Brain (organoid and tissue), 1 donor: ENCODE data around the gene MMP7. TPM values are rescaled to one million over a fixed set of nuclear protein-coding genes. Genes with fewer than 3 reads are reported as not detected.

Source experiments
- polyA plus RNA-seq: library from polyadenylated mRNA; stranded (reverse); fragments of 350-450 nt; fragmentation: Illumina TruSeq; extraction: RNeasy Lipid Tissue Mini Kit (QIAGEN cat#74804); gene quantifications from one replicate; pipeline ENCODE4 v1.2.3, GENCODE V29; 2015; ENCODE audit warnings: low read depth, low replicate concordance; ENCODE audit not compliant: insufficient read depth

The MMP7 gene
- polyA plus RNA-seq, 1 donor from 2014 or later: 0.32 TPM

Other genes with a start within 250 kb of the MMP7 start
- 0.17 TPM for gene BIRC3, start 213.3 kb downstream of the MMP7 start, polyA plus RNA-seq
- 9.6 TPM for gene BIRC2, start 183.5 kb downstream of the MMP7 start, polyA plus RNA-seq
- gene TMEM123, start 78.0 kb downstream of the MMP7 start, polyA plus RNA-seq: 70.0 TPM
- gene MMP20, start 94.6 kb upstream of the MMP7 start, polyA plus RNA-seq: not detected
- not detected for gene MMP27, start 175.0 kb upstream of the MMP7 start, polyA plus RNA-seq
- not detected for gene MMP8, start 194.2 kb upstream of the MMP7 start, polyA plus RNA-seq
- not detected for gene MMP10, start 249.9 kb upstream of the MMP7 start, polyA plus RNA-seq